HG03135 (cell line): Measurements from ENCODE around the gene IRGM.
"Not testable (repeated sequence)": the region's sequence is repeated elsewhere in the genome, so short reads cannot be mapped to it uniquely, and the experiment has no call there.

ENCODE experiments used
- ATAC-seq: cut with Tn5 transposase; IDR thresholded peaks from one replicate; pipeline ENCODE4 v1.9.1; 2021; ENCODE audit warnings: mild to moderate bottlenecking, moderate library complexity; ENCODE audit not compliant: unreplicated experiment

The IRGM gene, protein sequence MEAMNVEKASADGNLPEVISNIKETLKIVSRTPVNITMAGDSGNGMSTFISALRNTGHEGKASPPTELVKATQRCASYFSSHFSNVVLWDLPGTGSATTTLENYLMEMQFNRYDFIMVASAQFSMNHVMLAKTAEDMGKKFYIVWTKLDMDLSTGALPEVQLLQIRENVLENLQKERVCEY

DNA sequence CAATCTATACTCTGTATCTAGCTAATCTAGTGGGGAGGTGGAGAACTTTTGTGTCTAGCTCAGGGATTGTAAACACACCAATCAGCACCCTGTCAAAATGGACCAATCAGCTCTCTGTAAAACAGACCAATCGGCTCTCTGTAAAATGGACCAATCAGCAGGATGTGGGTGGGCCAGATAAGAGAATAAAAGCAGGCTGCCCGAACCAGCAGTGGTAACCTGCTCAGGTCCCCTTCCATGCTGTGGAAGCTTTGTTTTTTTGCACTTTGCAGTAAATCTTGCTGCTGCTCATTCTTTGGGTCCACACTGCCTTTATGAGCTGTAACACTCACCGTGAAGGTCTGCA lies at the start of gene IRGM:
Gene IRGM, plus strand, starts transcription at position 214 of the 346 bp plus-strand sequence. CDS start 1,603 bp downstream, outside the sequence.
- not testable (repeated sequence) for ATAC-seq

GRCh38 chr5:150797384-150797783 lies 48.9 kb upstream of the IRGM start:
- no peak for ATAC-seq

GRCh38 chr5:150801117-150801927 lies 45.0 kb upstream of the IRGM start:
- ATAC-seq, result peak; percentile 67

DNA sequence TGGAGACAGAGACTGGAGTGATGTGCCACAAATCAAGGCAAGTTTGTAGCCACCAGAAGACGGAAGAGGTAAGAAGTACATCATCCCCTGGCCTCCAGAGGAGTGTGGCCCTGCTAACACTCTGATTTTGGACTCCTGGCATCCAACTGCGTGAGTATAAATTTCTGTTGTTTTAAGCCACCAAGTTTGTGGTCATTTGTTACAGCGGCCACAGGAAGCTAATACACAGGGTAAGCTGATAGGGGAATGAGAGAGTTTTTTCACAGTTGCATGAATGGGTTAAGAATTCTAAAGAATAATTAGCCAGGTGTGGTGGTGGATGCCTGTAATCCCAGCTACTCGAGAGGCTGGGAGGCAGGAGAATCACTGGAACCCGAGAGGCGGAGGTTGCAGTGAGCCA lies 41.9 kb upstream of the IRGM start:
- no peak for ATAC-seq

GRCh38 chr5:150809363-150809762 lies 37.0 kb upstream of the IRGM start:
- ATAC-seq, result no peak

- no peak for ATAC-seq
Observed at GRCh38 chr5:150815010-150815409, 31.3 kb upstream of the IRGM start.

- ATAC-seq, result no peak
Observed at GRCh38 chr5:150816946-150817345, 29.4 kb upstream of the IRGM start.

- ATAC-seq, result no peak
Observed at GRCh38 chr5:150829744-150830143, 16.6 kb upstream of the IRGM start.

GRCh38 chr5:150831821-150832220 lies 14.5 kb upstream of the IRGM start:
- not testable (repeated sequence) for ATAC-seq

DNA sequence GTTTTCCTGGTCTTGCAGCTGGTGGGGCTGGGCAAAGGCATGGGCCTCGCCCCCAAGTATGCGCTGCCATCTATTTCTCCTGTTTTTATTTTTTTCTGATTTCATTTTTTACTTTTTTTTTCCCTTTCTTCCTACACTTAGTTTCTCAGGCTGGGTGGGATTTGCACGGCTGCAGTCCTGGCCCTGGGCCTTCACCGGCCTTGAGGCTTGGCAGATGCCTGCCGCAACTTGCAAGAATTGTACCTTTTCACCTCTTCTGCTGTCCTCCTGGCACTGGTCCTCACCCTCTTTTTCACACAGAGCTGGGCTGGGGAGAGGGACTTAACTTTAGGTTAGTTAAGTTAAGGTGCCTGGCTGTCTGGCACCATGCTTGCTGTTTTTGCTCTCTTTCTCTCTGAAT lies 10.3 kb upstream of the IRGM start:
- ATAC-seq, result no peak

DNA sequence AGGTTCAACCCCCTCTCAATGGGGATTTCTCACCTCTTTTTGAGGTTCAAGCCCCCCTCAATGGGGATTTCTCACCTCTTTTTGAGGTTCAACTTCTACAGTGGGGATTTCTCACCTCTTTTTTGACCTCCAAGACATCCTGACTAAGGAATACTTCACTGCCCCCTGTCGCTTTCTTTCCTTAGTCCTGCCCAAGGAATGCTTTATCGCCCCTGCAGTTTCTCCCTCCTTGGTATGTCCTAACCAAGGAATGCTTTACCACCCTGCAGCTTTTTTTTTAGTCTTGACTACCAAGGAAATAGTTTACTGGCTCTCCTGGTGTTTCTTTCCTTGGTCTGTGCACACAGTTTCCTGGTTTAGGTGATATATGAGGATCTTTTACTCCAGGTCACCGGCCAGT lies 9.6 kb upstream of the IRGM start:
- no peak for ATAC-seq

DNA sequence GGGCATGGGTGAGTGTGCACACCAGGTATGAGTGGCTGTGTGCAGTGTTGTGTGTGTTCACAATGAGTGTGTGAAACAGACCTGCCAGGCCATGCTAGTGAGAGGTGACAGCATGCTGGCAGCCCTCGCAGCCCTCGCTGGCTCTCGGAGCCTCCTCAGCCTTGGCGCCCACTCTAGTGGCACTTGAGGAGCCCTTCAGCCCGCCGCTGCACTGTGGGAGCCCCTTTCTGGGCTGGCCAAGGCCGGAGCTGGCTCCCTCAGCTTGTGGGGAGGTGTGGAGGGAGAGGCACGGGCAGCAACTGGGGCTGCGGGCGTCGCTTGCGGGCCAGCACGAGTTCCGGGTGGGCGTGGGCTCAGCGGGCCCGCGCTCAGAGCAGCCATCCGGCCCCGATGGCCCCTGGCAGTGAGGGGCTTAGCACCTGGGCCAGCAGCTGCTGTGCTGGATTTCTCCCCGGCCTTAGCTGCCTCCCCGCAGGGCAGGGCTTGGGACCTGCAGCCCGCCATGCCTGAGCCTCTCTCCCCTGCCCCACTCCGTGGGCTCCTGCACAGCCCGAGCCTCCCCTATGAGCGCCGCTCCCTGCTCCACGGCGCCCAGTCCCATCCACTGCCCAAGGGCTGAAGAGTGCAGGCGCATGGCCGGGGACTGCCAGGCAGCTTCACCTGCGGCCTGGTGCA lies 999 bp upstream of the IRGM start:
- ATAC-seq, result not testable (repeated sequence)

- peak; percentile 91 for ATAC-seq
Observed at GRCh38 chr5:150846654-150847333, 473 bp downstream of the IRGM start.

DNA sequence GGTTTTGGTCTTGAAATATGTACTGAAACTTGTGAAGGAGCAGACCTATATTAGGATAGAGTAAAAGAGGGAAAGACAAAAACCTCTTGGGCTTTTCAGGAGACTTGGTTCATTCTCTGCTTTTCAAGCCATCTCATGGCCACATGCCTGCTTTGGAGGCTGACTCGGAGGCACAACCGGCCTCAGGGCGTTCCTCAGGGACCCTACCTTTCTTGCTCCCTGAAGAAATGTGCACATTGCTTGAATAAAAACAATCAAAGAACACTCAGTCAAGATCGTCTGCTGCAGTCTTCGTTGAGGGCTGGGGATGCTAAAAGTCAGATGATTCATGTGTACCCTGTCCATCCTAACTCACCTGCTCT lies 994 bp downstream of the IRGM start:
- ATAC-seq, result peak; percentile 6

GRCh38 chr5:150848271-150848670 lies 1.9 kb downstream of the IRGM start:
- ATAC-seq, result no peak

DNA sequence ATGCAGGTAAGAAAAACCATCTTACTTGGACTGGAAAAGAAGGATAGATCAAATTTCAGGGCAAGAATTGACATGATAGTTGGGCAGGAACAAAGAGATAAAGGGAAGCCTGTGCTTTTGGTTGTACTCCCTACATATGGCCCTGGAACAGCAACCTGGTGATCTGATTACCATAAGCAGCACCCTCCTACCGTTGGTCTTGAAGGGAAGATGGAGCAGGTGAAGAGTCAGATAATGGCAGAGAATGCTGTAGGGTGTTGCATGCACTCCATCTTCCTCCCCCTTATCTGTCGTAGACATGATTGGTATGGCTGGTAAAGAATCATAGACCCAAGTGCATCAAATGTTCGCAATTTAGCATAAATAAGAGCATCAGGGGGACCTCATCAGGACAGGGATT lies 4.7 kb downstream of the IRGM start:
- no peak for ATAC-seq

GRCh38 chr5:150853561-150853960 lies 7.2 kb downstream of the IRGM start:
- ATAC-seq, result no peak

- ATAC-seq, result not testable (repeated sequence)
Observed at GRCh38 chr5:150856700-150857099, 10.4 kb downstream of the IRGM start.

- ATAC-seq, result no peak
Observed at GRCh38 chr5:150860246-150860821, 14.0 kb downstream of the IRGM start.

DNA sequence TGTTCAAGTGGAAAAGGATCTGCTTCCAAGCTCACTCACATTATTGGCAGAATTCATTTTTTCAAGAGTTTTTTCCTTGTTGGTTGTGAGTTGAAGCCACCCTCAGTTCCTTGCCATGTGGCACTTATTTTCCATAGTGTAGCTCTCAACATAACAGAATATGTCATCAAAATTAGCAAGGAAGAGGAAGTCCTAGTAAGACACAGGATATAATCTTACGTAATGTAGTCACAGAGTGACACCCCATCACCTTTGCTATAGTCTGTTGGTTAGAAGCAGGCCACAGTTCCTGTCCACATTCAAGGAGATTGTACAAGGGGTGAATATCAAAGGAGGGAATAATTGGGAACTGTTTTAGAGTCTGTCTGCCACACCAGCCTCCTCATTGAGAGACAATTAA lies 15.7 kb downstream of the IRGM start:
- ATAC-seq, result no peak

- ATAC-seq, result no peak
Observed at GRCh38 chr5:150879358-150879757, 33.0 kb downstream of the IRGM start.
